DOHH2 (cell line): ENCODE results near the gene BAX.

Experiments
- EZH2phosphoT487 ChIP-seq: fragments of 200-600 bp; sonication (generic); IDR thresholded peaks from 2 replicates; pipeline ENCODE4 v1.6.1; 2017; ENCODE audit warnings: borderline replicate concordance, mild to moderate bottlenecking, antibody characterized with exemption, low read length, moderate library complexity, mixed read lengths
- TF ChIP-seq, protein P1 (sequence below): fragments of 200-600 bp; sonication (generic); IDR thresholded peaks from one replicate; pipeline ENCODE4 v1.5.1; 2014; ENCODE audit warnings: antibody characterized with exemption, mild to moderate bottlenecking, low read depth, low read length; ENCODE audit not compliant: poor library complexity, severe bottlenecking

DNA sequence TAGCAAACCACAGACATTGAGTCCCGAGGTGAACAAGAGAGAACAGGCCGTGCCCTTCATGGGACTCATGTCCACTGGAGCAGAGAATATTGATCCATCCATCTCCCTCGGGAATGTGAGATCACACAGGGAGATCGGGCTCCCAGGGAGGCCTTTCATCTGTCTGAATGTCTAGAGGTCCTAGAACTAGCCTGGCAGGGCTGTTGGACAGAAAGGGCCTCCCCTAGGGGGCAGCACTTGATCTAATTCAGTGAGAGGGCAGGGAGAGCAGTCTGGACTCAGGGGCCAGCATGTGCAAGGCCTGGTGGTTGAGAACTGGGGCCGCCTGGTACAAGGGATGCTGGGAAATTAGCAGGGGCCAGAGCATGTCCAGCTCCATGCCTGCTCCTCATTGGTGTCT lies 43.3 kb downstream of the BAX start:
- TF ChIP-seq, protein P1, sequence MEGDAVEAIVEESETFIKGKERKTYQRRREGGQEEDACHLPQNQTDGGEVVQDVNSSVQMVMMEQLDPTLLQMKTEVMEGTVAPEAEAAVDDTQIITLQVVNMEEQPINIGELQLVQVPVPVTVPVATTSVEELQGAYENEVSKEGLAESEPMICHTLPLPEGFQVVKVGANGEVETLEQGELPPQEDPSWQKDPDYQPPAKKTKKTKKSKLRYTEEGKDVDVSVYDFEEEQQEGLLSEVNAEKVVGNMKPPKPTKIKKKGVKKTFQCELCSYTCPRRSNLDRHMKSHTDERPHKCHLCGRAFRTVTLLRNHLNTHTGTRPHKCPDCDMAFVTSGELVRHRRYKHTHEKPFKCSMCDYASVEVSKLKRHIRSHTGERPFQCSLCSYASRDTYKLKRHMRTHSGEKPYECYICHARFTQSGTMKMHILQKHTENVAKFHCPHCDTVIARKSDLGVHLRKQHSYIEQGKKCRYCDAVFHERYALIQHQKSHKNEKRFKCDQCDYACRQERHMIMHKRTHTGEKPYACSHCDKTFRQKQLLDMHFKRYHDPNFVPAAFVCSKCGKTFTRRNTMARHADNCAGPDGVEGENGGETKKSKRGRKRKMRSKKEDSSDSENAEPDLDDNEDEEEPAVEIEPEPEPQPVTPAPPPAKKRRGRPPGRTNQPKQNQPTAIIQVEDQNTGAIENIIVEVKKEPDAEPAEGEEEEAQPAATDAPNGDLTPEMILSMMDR: peak; percentile 85
- no peak for TF ChIP-seq EZH2phosphoT487
